ENCODE data around the gene LINS1.

LINS1 gene

GRCh38 chr15:100559330-100559729 is 42.7 kb downstream of the LINS1 start:
- DNase-seq (ENCODE audit: low read depth in 2 of 2): no peak

- no peak for DNase-seq (ENCODE audit: low read depth in 2 of 2)
Observed at GRCh38 chr15:100558771-100559254, 43.2 kb downstream of the LINS1 start.

- no peak for DNase-seq (ENCODE audit: low read depth in 2 of 2)
Observed at GRCh38 chr15:100553468-100553867, 48.5 kb downstream of the LINS1 start.

GRCh38 chr15:100547961-100548360 is 54.0 kb downstream of the LINS1 start:
- DNase-seq (ENCODE audit: low read depth in 2 of 2): no peak

- DNase-seq (ENCODE audit: low read depth in 2 of 2): no peak
Observed at GRCh38 chr15:100544946-100545345, 57.0 kb downstream of the LINS1 start.

GRCh38 chr15:100544338-100544841 is 57.6 kb downstream of the LINS1 start:
- DNase-seq (ENCODE audit: low read depth in 2 of 2): no peak

- no peak for DNase-seq (ENCODE audit: low read depth in 2 of 2)
Observed at GRCh38 chr15:100542290-100542689, 59.7 kb downstream of the LINS1 start.

GRCh38 chr15:100537331-100537730 is 64.7 kb downstream of the LINS1 start:
- no peak for DNase-seq (ENCODE audit: low read depth in 2 of 2)

- no peak for DNase-seq (ENCODE audit: low read depth in 2 of 2)
Observed at GRCh38 chr15:100536733-100537132, 65.3 kb downstream of the LINS1 start.

GRCh38 chr15:100533886-100534285 is 68.1 kb downstream of the LINS1 start:
- DNase-seq (ENCODE audit: low read depth in 2 of 2): no peak

- DNase-seq (ENCODE audit: low read depth in 2 of 2): no peak
Observed at GRCh38 chr15:100531823-100532327, 70.1 kb downstream of the LINS1 start.

- no peak for DNase-seq (ENCODE audit: low read depth in 2 of 2)
Observed at GRCh38 chr15:100531204-100531603, 70.8 kb downstream of the LINS1 start.

- DNase-seq (ENCODE audit: low read depth in 2 of 2): no peak
Observed at GRCh38 chr15:100529556-100529955, 72.4 kb downstream of the LINS1 start.

- no peak for DNase-seq (ENCODE audit: low read depth in 2 of 2)
Observed at GRCh38 chr15:100528833-100529428, 73.1 kb downstream of the LINS1 start, which contains the start of gene CERS3. Gene CERS3 (minus strand): TSS chr15:100528950. CDS start chr15:100501849, 27,101 bp downstream.

- no peak for DNase-seq (ENCODE audit: low read depth in 2 of 2)
Observed at GRCh38 chr15:100526027-100526481, 75.9 kb downstream of the LINS1 start.

- no peak for DNase-seq (ENCODE audit: low read depth in 2 of 2)
Observed at GRCh38 chr15:100525436-100525835, 76.5 kb downstream of the LINS1 start.

- no peak for DNase-seq (ENCODE audit: low read depth in 2 of 2)
Observed at GRCh38 chr15:100524326-100524725, 77.7 kb downstream of the LINS1 start.

- no peak for DNase-seq (ENCODE audit: low read depth in 2 of 2)
Observed at GRCh38 chr15:100521907-100522306, 80.1 kb downstream of the LINS1 start.

- DNase-seq (ENCODE audit: low read depth in 2 of 2): no peak
Observed at GRCh38 chr15:100520132-100520921, 81.7 kb downstream of the LINS1 start.

GRCh38 chr15:100517846-100518245 is 84.1 kb downstream of the LINS1 start:
- no peak for DNase-seq (ENCODE audit: low read depth in 2 of 2)

All from activated CD4-positive, alpha-beta T cell treated with anti-CD3 and anti-CD28 coated beads for 24 hours (primary cell).